Stimulated activated naive CD8-positive, alpha-beta T cell treated with anti-CD3 and anti-CD28 coated beads, Interleukin-15, Interleukin-2, amounts not matched to agents 100 ng/mL and 50 ng/mL, for 24 hours (primary cell): ENCODE measurements around the gene MAMLD1.

Experiments
- H3K27ac Mint-ChIP-seq: one replicate; pipeline ENCODE4 v1.8.0; 2021; ENCODE audit warnings: mild to moderate bottlenecking, mixed read lengths
- H3K27me3 Mint-ChIP-seq: one replicate; pipeline ENCODE4 v1.8.0; 2021; ENCODE audit warnings: mixed read lengths
- H3K36me3 Mint-ChIP-seq: one replicate; pipeline ENCODE4 v1.8.0; 2021; ENCODE audit warnings: low read depth, mixed read lengths
- H3K4me1 Mint-ChIP-seq: one replicate; pipeline ENCODE4 v1.8.0; 2021; ENCODE audit warnings: low read depth, mixed read lengths
- H3K4me3 Mint-ChIP-seq: one replicate; pipeline ENCODE4 v1.8.0; 2021; ENCODE audit warnings: mild to moderate bottlenecking, mixed read lengths
- H3K9me3 Mint-ChIP-seq: one replicate; pipeline ENCODE4 v1.8.0; 2021; ENCODE audit warnings: mixed read lengths

The MAMLD1 gene

DNA sequence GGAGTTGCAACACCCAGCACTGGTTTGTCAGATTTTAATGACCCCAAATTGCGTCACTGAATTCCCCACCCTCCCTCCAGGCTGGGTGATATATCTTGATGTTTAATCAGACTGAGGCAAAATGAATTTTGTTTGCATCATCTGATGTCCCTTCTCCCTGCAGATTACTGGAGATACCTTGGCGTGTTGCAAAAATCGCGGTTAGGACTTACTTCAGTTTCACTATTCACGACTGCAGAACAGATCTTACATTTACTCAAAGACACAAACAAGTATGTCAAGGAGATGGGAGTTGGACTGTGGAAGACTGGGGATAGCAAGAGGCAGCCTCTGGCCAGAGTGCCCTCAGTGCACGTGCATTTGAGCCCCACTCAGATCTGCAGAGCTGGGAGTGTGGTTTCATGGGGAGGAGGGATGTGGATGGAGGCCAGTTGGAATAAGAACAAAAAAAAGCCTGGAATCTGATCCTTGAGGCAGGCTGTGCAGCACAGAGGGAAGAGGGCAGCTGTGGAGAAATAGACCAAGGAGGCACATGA, 113.1 kb downstream of the MAMLD1 start:
- peak overlapping the region; percentile 40 for H3K27ac Mint-ChIP-seq

DNA sequence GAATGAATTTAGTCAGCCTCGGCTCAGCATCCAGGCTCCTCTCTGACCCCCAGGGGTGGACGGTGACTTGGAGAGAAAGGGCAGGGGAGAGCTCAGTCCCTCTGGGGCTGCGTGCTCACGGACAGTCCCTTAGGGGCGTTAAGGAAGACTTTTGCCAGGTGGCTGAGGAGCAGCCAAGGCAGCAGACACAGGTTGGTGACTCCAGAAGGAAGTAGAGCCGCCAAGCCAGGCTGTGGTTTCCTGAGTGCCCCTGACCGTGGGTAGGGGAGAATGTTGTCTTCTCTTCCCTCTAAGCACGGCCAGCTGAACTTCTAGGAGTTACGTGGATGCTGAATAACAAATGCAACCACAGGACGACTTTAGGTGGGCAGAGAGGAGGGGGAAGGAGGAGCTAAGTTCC, 114.3 kb downstream of the MAMLD1 start:
- Mint-ChIP-seq H3K27ac (no peak overlapping the region), H3K27me3 (no peaks in the 10 kb centered on the region), H3K9me3 (no peaks in the 10 kb centered on the region), H3K4me3 (no peak overlapping the region), H3K4me1 (peaks cover 44% of the 10 kb centered on the region), H3K36me3 (no peaks in the 10 kb centered on the region)

More for the DNA sequence above, 113.1 kb downstream of the MAMLD1 start:
- H3K27me3 Mint-ChIP-seq: no peaks in the 10 kb centered on the region
- H3K36me3 Mint-ChIP-seq: no peaks in the 10 kb centered on the region
- no peaks in the 10 kb centered on the region for H3K9me3 Mint-ChIP-seq
- H3K4me3 Mint-ChIP-seq: no peak overlapping the region
- H3K4me1 Mint-ChIP-seq: peaks cover 36% of the 10 kb centered on the region

DNA sequence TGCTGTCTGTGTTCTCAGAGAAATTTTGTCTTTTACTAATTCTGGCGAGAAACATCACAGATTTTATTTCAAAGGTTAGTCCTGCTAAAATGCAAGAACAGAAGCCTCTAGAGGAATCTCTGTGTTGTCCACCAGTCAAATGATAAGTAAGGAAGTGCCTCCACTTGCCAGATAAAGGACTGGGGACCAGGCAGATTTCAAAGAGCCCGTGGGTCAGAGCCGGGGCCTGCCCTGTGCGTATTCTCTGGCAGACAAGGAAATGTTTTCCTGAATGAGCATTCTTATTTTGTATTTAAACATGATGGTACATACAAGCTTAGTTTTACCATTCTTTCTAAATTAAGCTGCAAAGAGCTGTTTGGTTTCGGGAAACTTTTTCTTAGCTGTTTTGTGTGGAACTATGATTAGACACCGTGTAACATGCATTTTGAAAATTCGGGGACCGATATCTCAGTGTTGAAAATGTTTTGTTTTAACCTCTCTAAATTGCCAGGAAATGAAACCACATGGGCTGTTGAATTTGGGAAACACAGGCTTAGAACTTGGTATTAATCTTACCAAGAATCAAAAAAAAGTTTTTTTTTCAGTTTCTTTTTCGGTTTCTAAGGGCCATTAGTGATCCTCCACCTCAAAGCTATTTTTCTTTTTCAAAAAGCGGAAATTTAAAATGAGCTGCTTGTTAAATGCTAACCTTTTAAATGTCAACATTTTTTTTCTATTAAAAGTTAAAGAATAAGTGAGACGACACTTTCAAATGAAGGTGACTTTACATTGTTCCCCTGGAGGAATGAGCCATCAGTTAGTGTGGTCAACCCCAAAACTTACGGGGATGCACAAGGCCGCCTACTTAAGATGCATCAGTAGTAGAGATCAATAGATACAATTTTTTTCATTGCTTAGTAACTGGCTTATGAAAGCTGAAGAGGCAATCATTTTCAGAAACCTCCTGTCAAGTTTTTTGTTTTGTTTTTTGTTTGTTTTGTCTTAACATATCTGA, 115.7 kb downstream of the MAMLD1 start:
- Mint-ChIP-seq H3K4me3 (peak overlapping the region; percentile 41), H3K9me3 (no peaks in the 10 kb centered on the region), H3K36me3 (no peaks in the 10 kb centered on the region), H3K27ac (peak overlapping the region; percentile 81), H3K4me1 (peaks cover 58% of the 10 kb centered on the region), H3K27me3 (no peaks in the 10 kb centered on the region)

DNA sequence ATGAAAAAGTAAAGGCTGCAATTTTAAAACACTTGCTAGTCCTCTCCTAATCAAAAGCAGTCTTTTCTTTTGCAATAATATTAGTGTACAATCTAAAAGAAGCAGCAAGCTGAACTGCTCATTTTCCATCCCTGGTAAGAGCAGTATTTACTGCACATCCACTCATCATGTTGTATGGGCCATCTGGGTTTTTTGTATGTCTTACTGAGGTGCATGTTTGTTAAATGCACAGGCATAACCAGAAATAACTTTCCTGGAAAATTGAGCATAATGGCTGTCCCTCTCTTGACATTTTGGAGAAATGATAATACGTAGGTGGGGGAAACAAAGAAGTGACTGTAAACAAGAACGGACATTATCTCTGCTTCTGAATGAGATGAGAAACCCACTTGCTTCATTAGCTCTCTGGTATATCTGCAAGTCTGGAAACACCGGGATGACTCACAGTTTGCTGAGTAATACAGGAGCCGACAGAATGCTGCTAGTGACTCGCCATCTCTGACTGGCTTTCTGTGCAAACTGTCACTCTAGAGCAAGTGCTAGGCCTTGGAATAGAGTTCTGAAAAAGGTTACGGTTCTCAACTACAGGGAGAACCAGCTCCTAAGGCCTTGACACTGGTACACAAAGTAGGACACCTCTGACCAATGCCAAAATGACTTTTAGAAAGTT, 119.6 kb downstream of the MAMLD1 start:
- Mint-ChIP-seq H3K9me3 (no peaks in the 10 kb centered on the region), H3K27ac (peak overlapping the region; percentile 76), H3K27me3 (no peaks in the 10 kb centered on the region), H3K4me3 (no peak overlapping the region), H3K4me1 (peaks cover 55% of the 10 kb centered on the region), H3K36me3 (no peaks in the 10 kb centered on the region)

DNA sequence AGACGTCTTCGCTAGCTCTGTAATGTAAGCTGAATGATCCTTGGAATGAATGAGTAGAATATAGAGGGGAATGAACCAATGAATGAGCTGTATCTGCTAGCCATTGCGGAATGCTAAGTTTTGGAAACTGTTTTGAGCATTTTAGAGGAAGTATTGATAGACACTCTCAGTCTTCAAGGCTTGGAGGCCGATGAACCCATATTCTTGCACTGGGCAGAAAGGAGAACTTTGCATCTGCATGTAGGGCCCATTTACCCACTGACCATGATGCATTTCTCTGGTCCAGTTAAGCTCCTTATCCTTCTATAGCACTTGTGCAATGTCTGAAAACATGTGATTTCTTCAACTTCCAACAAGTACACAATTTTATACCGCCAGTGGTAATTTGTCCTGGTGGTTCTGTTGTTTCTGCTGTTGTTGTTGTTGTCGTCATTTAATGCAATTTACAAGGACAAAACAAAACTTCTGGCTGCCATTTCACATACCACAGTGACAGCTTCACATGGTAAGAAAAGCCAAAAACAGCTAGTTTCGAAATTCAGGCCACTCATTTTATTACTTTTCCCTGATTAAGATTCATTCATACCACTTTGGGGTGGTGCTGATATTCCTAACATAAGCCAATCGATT, 120.4 kb downstream of the MAMLD1 start:
- Mint-ChIP-seq H3K4me1 (peaks cover 47% of the 10 kb centered on the region), H3K9me3 (no peaks in the 10 kb centered on the region), H3K4me3 (no peak overlapping the region)

DNA sequence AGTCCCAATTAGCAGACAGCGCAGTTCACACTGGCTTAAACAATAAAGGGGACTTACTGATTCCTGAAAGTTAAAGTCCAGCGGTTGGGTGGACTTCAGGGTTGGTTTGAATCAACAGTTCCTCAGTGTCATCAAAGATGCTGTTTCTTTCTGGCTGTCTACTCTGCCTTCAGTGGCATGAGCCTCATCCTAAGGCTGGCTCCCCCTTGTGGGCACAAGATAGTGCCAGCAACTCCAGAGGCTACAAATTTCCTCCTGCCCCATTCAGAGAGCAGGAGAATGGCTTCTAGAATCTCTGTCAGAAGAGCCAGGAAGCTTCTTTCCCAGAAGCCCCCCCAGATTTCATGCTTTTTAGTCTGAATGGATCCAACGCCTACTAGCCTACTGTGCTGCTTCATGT, 122.9 kb downstream of the MAMLD1 start:
- H3K4me3 Mint-ChIP-seq: no peak overlapping the region
- no peaks in the 10 kb centered on the region for H3K36me3 Mint-ChIP-seq
- peaks cover 29% of the 10 kb centered on the region for H3K4me1 Mint-ChIP-seq
- H3K9me3 Mint-ChIP-seq: no peaks in the 10 kb centered on the region
- H3K27ac Mint-ChIP-seq: no peak overlapping the region
- H3K27me3 Mint-ChIP-seq: no peaks in the 10 kb centered on the region

More for the DNA sequence above, 120.4 kb downstream of the MAMLD1 start:
- Mint-ChIP-seq H3K27me3 (no peaks in the 10 kb centered on the region), H3K27ac (peak overlapping the region; percentile 76), H3K36me3 (no peaks in the 10 kb centered on the region)

DNA sequence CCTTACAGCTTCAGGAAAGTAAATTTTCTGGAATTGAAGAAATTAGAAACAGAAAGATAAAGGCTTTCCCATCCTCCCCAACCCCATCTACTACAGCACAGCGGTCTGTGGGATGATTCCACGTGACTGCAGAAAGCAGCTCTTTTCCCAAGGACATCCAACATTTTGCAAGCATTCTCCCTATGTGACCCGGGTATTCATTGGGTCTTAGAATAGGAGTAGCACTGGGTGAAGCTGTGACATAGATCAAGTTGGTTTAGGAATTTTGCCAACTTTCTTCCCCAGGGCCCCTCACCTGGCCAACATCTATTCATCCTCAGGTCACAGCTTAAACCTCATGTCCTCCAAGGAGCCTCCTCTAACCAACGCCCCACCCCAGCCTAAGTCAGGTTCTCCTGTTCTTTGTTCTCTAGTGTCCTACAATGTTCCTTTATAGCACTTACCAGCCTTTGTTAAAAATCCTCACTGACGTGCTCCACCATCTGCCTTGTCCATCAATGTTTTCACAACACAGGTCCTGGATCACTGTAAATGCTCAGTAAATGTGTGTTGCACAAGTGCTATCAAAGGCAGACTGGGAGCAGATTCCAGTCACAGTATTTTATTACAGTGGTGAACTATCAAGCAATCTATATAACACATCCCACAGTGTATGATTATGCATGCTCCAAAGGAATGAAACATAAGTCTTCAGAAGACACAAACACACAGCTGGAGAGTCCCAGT, 124.4 kb downstream of the MAMLD1 start:
- Mint-ChIP-seq H3K4me1 (peaks cover 17% of the 10 kb centered on the region), H3K27me3 (no peaks in the 10 kb centered on the region), H3K4me3 (no peak overlapping the region), H3K9me3 (no peaks in the 10 kb centered on the region), H3K36me3 (no peaks in the 10 kb centered on the region), H3K27ac (no peak overlapping the region)

DNA sequence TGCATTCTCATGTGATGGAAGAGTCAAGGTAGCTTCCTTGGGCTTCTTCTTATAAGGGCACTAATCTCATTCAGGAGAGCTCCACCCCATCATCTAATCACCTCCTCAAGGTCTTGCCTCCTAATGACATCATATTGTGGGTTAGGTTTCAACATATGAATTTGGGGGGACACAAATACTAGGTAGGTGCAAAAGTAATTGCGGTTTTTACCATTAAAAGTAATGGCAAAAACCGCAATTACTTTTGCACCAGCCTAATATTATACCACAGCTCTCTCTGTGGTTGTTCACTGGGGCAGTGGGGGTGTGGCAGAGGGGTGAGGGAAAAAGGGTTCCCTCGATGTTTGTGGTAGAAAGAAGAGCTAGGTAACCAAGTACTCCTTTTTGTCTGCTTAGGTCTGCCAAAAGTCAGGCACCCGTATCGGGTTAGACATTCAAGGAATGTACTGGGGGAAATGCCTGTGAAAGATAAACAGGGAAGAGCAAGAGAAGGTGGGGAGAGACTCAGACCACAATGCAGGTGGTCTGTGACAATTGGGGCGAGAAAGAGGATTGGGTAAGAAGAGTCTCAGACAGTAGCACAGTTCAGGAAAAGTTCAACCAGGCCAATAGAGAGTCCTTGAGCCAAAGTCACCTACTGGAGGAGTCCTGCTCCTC, 126.4 kb downstream of the MAMLD1 start:
- Mint-ChIP-seq H3K27me3 (no peaks in the 10 kb centered on the region), H3K9me3 (no peaks in the 10 kb centered on the region), H3K4me1 (peaks cover under 1% of the 10 kb centered on the region), H3K27ac (no peak overlapping the region), H3K4me3 (no peak overlapping the region), H3K36me3 (no peaks in the 10 kb centered on the region)

DNA sequence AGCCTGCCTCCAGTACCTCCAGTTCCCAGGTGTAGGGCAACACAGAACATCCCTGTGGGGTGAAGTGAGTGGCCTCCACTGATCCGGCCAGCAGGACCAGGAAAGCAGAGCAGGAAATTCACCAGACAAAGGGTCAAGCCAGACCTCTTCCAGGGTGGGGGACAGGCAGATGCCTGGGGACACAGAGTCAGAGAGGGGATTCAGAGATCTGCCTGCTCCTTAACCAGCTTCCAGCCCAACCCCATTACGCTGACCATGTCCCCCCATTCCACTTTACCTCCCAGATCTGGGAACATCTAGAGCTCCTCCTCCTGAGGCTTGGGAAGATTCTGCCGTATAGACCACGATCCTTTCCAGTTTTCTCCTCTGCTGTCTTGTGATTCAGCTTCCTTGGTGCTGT, 132.4 kb downstream of the MAMLD1 start:
- H3K27me3 Mint-ChIP-seq: no peaks in the 10 kb centered on the region
- H3K36me3 Mint-ChIP-seq: no peaks in the 10 kb centered on the region
- no peaks in the 10 kb centered on the region for H3K4me1 Mint-ChIP-seq

DNA sequence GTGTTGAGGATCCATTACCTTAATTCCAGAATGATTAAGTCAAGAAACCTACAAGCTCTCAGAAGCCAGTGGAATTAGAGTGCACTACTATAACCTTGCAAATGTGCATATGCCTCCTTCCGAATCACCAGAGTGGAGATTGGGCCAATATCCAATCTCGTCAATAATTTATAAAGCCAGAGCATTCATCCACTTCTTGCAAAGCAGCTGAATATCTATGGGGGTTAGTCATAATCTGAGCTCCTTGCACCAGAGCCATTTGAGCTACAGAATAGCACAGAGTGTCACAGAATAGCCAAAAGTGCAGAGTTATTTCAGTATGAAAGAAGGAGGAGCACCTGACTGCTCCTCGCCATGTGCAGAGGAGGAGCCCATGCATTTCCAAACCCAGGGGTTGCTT, 136.1 kb downstream of the MAMLD1 start:
- Mint-ChIP-seq H3K9me3 (no peaks in the 10 kb centered on the region), H3K4me3 (no peak overlapping the region), H3K4me1 (no peaks in the 10 kb centered on the region), H3K27me3 (no peaks in the 10 kb centered on the region), H3K27ac (no peak overlapping the region), H3K36me3 (no peaks in the 10 kb centered on the region)

More for the DNA sequence above, 132.4 kb downstream of the MAMLD1 start:
- Mint-ChIP-seq H3K9me3 (no peaks in the 10 kb centered on the region), H3K27ac (no peak overlapping the region), H3K4me3 (no peak overlapping the region)

DNA sequence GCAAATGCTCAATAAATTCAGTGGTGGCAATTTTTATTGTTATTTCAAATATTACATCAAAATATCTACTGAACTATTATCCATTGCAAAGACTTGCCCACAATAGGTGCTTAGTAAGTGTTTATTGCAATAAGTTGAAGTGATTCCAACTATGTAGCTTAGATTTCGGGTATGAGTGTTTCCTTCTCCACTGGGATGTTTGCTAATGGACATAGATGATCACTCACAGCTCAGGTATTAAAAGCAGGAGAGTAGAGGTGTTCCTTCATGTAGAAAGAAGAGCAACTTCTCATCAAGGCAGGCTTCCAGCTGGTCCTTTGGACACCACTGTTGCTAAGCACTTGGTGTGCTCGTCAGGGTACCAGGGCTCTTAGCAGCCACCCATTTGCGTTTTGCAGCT, 139.0 kb downstream of the MAMLD1 start:
- Mint-ChIP-seq H3K9me3 (no peaks in the 10 kb centered on the region), H3K36me3 (no peaks in the 10 kb centered on the region), H3K4me3 (no peak overlapping the region), H3K4me1 (no peaks in the 10 kb centered on the region), H3K27ac (no peak overlapping the region), H3K27me3 (no peaks in the 10 kb centered on the region)

DNA sequence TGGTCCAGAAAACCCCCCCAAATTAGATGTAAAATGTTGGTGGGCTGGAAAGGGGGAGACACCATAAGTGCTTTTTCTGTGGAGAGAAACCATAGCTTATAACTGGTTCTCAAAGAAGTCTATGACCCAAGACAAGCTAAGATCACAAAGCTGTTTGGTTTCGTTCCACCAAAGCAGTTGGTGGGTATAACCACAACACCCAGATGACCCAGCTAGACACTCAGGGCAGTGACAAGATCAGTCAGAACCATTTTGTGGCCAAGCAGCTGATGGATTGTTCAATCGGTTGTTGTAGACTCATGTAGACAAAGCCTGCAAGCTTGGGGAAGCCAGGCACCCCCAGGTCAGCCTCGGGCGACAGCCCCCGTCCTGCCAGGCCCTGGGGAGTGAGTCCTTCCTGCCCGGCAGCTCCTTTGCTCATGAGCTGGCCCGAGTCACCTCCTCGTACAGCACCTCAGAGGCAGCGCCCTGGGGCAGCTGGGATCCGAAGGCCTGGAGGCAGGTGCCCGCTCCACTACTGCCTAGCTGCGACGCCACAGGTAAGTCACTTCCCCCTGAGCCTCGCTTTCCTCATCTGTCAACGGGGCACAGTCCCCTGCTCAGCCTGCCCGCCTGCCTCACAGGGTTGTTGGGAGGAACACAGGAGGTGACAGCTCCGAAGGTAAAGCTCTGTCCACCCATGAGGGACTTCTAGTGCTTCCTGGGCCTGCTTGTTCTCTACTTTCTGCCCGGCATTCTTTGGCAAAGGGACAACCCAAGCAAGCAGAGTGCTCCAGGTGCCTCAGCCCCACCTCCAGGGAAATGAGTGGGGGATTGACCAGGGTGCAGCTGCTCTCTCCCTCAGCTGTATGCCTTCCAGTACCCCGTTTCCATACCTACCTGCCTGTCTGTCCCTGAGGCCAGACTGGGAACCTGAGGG, 140.1 kb downstream of the MAMLD1 start:
- no peaks in the 10 kb centered on the region for H3K27me3 Mint-ChIP-seq
- H3K4me1 Mint-ChIP-seq: no peaks in the 10 kb centered on the region
- H3K9me3 Mint-ChIP-seq: no peaks in the 10 kb centered on the region
- no peak overlapping the region for H3K4me3 Mint-ChIP-seq
- no peak overlapping the region for H3K27ac Mint-ChIP-seq
- no peaks in the 10 kb centered on the region for H3K36me3 Mint-ChIP-seq

DNA sequence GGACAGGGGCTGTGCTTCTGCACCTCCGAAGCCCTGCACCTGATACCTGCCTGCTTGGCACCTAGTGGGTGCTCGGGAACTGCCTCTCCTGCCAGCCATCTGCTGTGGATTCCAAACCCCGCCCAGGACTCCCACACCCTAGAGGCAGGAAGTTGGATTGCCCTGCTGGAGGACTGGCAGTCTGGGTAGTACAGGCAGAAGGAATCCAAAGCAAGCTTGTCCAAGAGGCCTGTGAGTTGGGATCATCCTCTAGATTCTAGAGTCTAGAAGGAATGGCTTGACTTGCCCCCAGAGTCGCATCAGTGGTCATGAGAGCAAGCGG, 140.7 kb downstream of the MAMLD1 start:
- H3K27ac Mint-ChIP-seq: no peak overlapping the region
- no peaks in the 10 kb centered on the region for H3K9me3 Mint-ChIP-seq
- H3K4me3 Mint-ChIP-seq: no peak overlapping the region
- H3K36me3 Mint-ChIP-seq: no peaks in the 10 kb centered on the region
- no peaks in the 10 kb centered on the region for H3K4me1 Mint-ChIP-seq
- no peaks in the 10 kb centered on the region for H3K27me3 Mint-ChIP-seq
